HL-60 (cell line): ENCODE measurements around the gene TP53BP1.

Source experiments
- POLR2AphosphoS5 ChIP-seq: IDR thresholded peaks from 2 replicates; pipeline ENCODE4 v1.6.1; 2012; ENCODE audit warnings: low read depth
- TF ChIP-seq, protein P1 (sequence below): IDR thresholded peaks from one replicate; pipeline ENCODE4 v1.5.1; 2011; ENCODE audit warnings: low read length, control low read depth, inconsistent platforms; ENCODE audit not compliant: insufficient read depth

GRCh38 chr15:43361313-43361903 is 131.5 kb downstream of the TP53BP1 start:
- TF ChIP-seq POLR2AphosphoS5 = no peak
- TF ChIP-seq, protein P1, sequence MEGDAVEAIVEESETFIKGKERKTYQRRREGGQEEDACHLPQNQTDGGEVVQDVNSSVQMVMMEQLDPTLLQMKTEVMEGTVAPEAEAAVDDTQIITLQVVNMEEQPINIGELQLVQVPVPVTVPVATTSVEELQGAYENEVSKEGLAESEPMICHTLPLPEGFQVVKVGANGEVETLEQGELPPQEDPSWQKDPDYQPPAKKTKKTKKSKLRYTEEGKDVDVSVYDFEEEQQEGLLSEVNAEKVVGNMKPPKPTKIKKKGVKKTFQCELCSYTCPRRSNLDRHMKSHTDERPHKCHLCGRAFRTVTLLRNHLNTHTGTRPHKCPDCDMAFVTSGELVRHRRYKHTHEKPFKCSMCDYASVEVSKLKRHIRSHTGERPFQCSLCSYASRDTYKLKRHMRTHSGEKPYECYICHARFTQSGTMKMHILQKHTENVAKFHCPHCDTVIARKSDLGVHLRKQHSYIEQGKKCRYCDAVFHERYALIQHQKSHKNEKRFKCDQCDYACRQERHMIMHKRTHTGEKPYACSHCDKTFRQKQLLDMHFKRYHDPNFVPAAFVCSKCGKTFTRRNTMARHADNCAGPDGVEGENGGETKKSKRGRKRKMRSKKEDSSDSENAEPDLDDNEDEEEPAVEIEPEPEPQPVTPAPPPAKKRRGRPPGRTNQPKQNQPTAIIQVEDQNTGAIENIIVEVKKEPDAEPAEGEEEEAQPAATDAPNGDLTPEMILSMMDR = no peak
